Hepatocyte (in vitro differentiated cells): Measurements from ENCODE around the gene COX10. TPM values are rescaled to one million over a fixed set of nuclear protein-coding genes. Genes with fewer than 3 reads are reported as not detected.

Experiments used
- DNase-seq: peaks from one replicate; pipeline ENCODE4 v3.0.0-alpha.2; 2016; ENCODE audit warnings: low spot score
- H2AFZ ChIP-seq: fragments of 200-600 bp; sonication (generic); 2 replicates; pipeline ENCODE4 v1.6.0; 2016; ENCODE audit warnings: antibody characterized with exemption, mild to moderate bottlenecking
- H3K27ac ChIP-seq: fragments of 200-600 bp; sonication (generic); 2 replicates; pipeline ENCODE4 v1.5.1; 2016; ENCODE audit warnings: mild to moderate bottlenecking
- H3K27me3 ChIP-seq: fragments of 200-600 bp; sonication (generic); 2 replicates; pipeline ENCODE4 v1.6.1; 2016
- H3K36me3 ChIP-seq: fragments of 200-600 bp; sonication (generic); replicated peaks from 2 replicates; pipeline ENCODE4 v1.5.1; 2016; ENCODE audit warnings: low read depth; ENCODE audit not compliant: insufficient read depth
- H3K4me1 ChIP-seq: fragments of 200-600 bp; sonication (generic); 2 replicates; pipeline ENCODE4 v1.5.1; 2016; ENCODE audit warnings: mild to moderate bottlenecking, moderate library complexity; ENCODE audit not compliant: insufficient read depth
- H3K4me2 ChIP-seq: fragments of 200-600 bp; sonication (generic); 2 replicates; pipeline ENCODE4 v1.6.0; 2016
- H3K4me3 ChIP-seq: fragments of 200-600 bp; sonication (generic); 2 replicates; pipeline ENCODE4 v1.5.1; 2016; ENCODE audit warnings: mild to moderate bottlenecking
- H3K79me2 ChIP-seq: fragments of 200-600 bp; sonication (generic); 2 replicates; pipeline ENCODE4 v1.6.0; 2017; ENCODE audit warnings: mild to moderate bottlenecking
- H3K9me2 ChIP-seq: fragments of 200-600 bp; sonication (generic); replicated peaks from 2 replicates; pipeline ENCODE4 v1.6.0; 2017; ENCODE audit warnings: mild to moderate bottlenecking; ENCODE audit not compliant: insufficient read depth
- H3K9me3 ChIP-seq: fragments of 200-600 bp; sonication (generic); 2 replicates; pipeline ENCODE4 v1.5.1; 2016; ENCODE audit warnings: low read depth, mild to moderate bottlenecking
- H4K20me1 ChIP-seq: fragments of 200-600 bp; sonication (generic); 2 replicates; pipeline ENCODE4 v1.6.0; 2016; ENCODE audit warnings: mild to moderate bottlenecking; ENCODE audit not compliant: insufficient read depth, poor library complexity, severe bottlenecking
- CTCF ChIP-seq: fragments of 200-600 bp; sonication (generic); IDR thresholded peaks from 2 replicates; pipeline ENCODE4 v1.5.1; 2016; ENCODE audit warnings: antibody characterized with exemption, mild to moderate bottlenecking; ENCODE audit not compliant: poor library complexity
- EZH2 ChIP-seq: fragments of 200-600 bp; sonication (generic); IDR thresholded peaks from 2 replicates; pipeline ENCODE4 v1.6.1; 2016; ENCODE audit warnings: antibody characterized with exemption, mild to moderate bottlenecking, borderline replicate concordance
- EZH2phosphoT487 ChIP-seq: fragments of 200-600 bp; sonication (generic); IDR thresholded peaks from one replicate; pipeline ENCODE4 v1.6.1; 2018; ENCODE audit warnings: antibody characterized with exemption, mild to moderate bottlenecking, low read depth, moderate library complexity; ENCODE audit not compliant: unreplicated experiment, severe bottlenecking
- WGBS: methylation state at CpG from one replicate; pipeline ENCODE4 v1.1.6; 2016; ENCODE audit warnings: low lambda C conversion rate; ENCODE audit errors: missing lambda C conversion rate; 5-methylcytosine and 5-hydroxymethylcytosine counted together
- polyA plus RNA-seq: library from polyadenylated mRNA; unstranded; fragments of >200 nt; fragmentation: Nextera tagmentation; extraction: Ambion mirVana; gene quantifications from 2 replicates; pipeline ENCODE4 v1.2.1, GENCODE V29; 2016
- total RNA-seq: library from RNA; depleted of rRNA; stranded (reverse); fragments of >200 nt; gene quantifications from 2 replicates; pipeline ENCODE4 v1.2.3, GENCODE V29; 2014

Gene COX10
- total and polyA plus RNA-seq, 2 experiments from 2014 or later, result 23.2 to 27.6 TPM

GRCh38 chr17:14138649-14139048, 69.3 kb downstream of the COX10 start:
- Histone ChIP-seq H3K36me3 (no peaks in the 10 kb centered on the region), H3K9me2 (no peaks in the 10 kb centered on the region), H2AFZ (no peak overlapping the region), H4K20me1 (no peaks in the 10 kb centered on the region), H3K27me3 (no peaks in the 10 kb centered on the region), H3K9me3 (no peaks in the 10 kb centered on the region), H3K4me1 (no peaks in the 10 kb centered on the region), H3K27ac (no peak overlapping the region), H3K79me2 (peaks cover 8% of the 10 kb centered on the region), H3K4me3 (no peak overlapping the region), H3K4me2 (no peak overlapping the region)
- DNase-seq, result no peak
- 96% methylated on average over 7 of the region's 7 CpGs for WGBS
- TF ChIP-seq EZH2 (no peak), EZH2phosphoT487 (no peak), CTCF (no peak)

- no peaks in the 10 kb centered on the region for H3K27me3 ChIP-seq
- H3K4me3 ChIP-seq, result no peak overlapping the region
- no peak overlapping the region for H3K4me2 ChIP-seq
- H3K27ac ChIP-seq, result no peak overlapping the region
- TF ChIP-seq CTCF (no peak), EZH2phosphoT487 (no peak), EZH2 (no peak)
- H4K20me1 ChIP-seq, result no peaks in the 10 kb centered on the region
- DNase-seq, result no peak
- H3K4me1 ChIP-seq, result no peaks in the 10 kb centered on the region
- no peak overlapping the region for H2AFZ ChIP-seq
- H3K9me3 ChIP-seq, result no peaks in the 10 kb centered on the region
- 69% methylated on average over 3 of the region's 3 CpGs for WGBS
- H3K9me2 ChIP-seq, result no peaks in the 10 kb centered on the region
- peaks cover 17% of the 10 kb centered on the region for H3K79me2 ChIP-seq
- H3K36me3 ChIP-seq, result no peaks in the 10 kb centered on the region
Measured at GRCh38 chr17:14143688-14144087, 74.4 kb downstream of the COX10 start.

GRCh38 chr17:14144508-14144907, 75.2 kb downstream of the COX10 start:
- Histone ChIP-seq H3K4me2 (peak overlapping the region; percentile 34), H3K27me3 (no peaks in the 10 kb centered on the region), H2AFZ (no peak overlapping the region), H3K27ac (no peak overlapping the region), H3K36me3 (no peaks in the 10 kb centered on the region), H3K4me3 (no peak overlapping the region), H3K4me1 (no peaks in the 10 kb centered on the region), H3K79me2 (peaks cover 17% of the 10 kb centered on the region), H3K9me3 (no peaks in the 10 kb centered on the region), H4K20me1 (no peaks in the 10 kb centered on the region), H3K9me2 (no peaks in the 10 kb centered on the region)
- TF ChIP-seq EZH2 (no peak), EZH2phosphoT487 (no peak), CTCF (no peak)
- no peak for DNase-seq
- 58% methylated on average over 4 of the region's 4 CpGs for WGBS

GRCh38 chr17:14149751-14150150, 80.4 kb downstream of the COX10 start:
- Histone ChIP-seq H2AFZ (no peak overlapping the region), H3K4me1 (no peaks in the 10 kb centered on the region), H3K4me3 (no peak overlapping the region), H3K27ac (no peak overlapping the region), H3K4me2 (no peak overlapping the region), H3K79me2 (peaks cover 14% of the 10 kb centered on the region), H3K36me3 (no peaks in the 10 kb centered on the region), H3K9me2 (no peaks in the 10 kb centered on the region), H4K20me1 (no peaks in the 10 kb centered on the region), H3K9me3 (no peaks in the 10 kb centered on the region), H3K27me3 (no peaks in the 10 kb centered on the region)
- TF ChIP-seq EZH2phosphoT487 (no peak), EZH2 (no peak), CTCF (no peak)
- no peak for DNase-seq
- 78% methylated on average over 5 of the region's 5 CpGs for WGBS
